ENCODE results near the gene HOXB9. TPM values are rescaled to one million over a fixed set of nuclear protein-coding genes. Genes with fewer than 3 reads are reported as not detected.

HOXB9 gene
- total RNA-seq, 1 experiment from 2014 or later, result 0.11 TPM

- DNase-seq (ENCODE audit: low read depth in 1 of 2, low spot score in 2 of 2), result no peak
- Histone ChIP-seq H3K27ac (no peak overlapping the region), H3K4me3 (no peak overlapping the region), H3K4me1 (replicated peaks) (0 out of 2 replicates have a peak, but pooled peaks cover 3% of the 10 kb centered on the region), H3K27me3 (replicated peaks) (peaks cover 96% of the 10 kb centered on the region), H3K9me3 (replicated peaks) (no peaks in the 10 kb centered on the region), H3K36me3 (no peaks in the 10 kb centered on the region)
Measured at GRCh38 chr17:48632579-48633265, 6.6 kb upstream of the HOXB9 start.

GRCh38 chr17:48631693-48632578 lies 5.8 kb upstream of the HOXB9 start:
- Histone ChIP-seq H3K9me3 (replicated peaks) (no peaks in the 10 kb centered on the region), H3K27me3 (replicated peaks) (peaks cover 97% of the 10 kb centered on the region), H3K4me3 (no peak overlapping the region), H3K27ac (no peak overlapping the region), H3K4me1 (replicated peaks) (0 out of 2 replicates have a peak, but pooled peaks cover 3% of the 10 kb centered on the region), H3K36me3 (no peaks in the 10 kb centered on the region)
- no peak for DNase-seq (ENCODE audit: low read depth in 1 of 2, low spot score in 2 of 2)

- Histone ChIP-seq H3K4me3 (no peak overlapping the region), H3K9me3 (replicated peaks) (no peaks in the 10 kb centered on the region), H3K27me3 (replicated peaks) (peaks cover 98% of the 10 kb centered on the region), H3K27ac (no peak overlapping the region), H3K4me1 (replicated peaks) (peaks cover 6% of the 10 kb centered on the region), H3K36me3 (no peaks in the 10 kb centered on the region)
- DNase-seq (ENCODE audit: low read depth in 1 of 2, low spot score in 2 of 2), result no peak
Measured at GRCh38 chr17:48630925-48631692, 5.0 kb upstream of the HOXB9 start.

- Histone ChIP-seq H3K27me3 (replicated peaks) (peaks cover 98% of the 10 kb centered on the region), H3K9me3 (replicated peaks) (no peaks in the 10 kb centered on the region), H3K4me3 (no peak overlapping the region), H3K4me1 (replicated peaks) (peaks cover 14% of the 10 kb centered on the region), H3K27ac (no peak overlapping the region), H3K36me3 (no peaks in the 10 kb centered on the region)
- DNase-seq (ENCODE audit: low read depth in 1 of 2, low spot score in 2 of 2), result no peak
Measured at GRCh38 chr17:48630009-48630924, 4.1 kb upstream of the HOXB9 start.

- H3K36me3 ChIP-seq, result no peaks in the 10 kb centered on the region
- no peaks in the 10 kb centered on the region for H3K9me3 ChIP-seq (replicated peaks)
- peaks cover 20% of the 10 kb centered on the region for H3K4me1 ChIP-seq (replicated peaks)
- no peak overlapping the region for H3K27ac ChIP-seq
- H3K27me3 ChIP-seq (replicated peaks), result peaks cover 98% of the 10 kb centered on the region
- no peak overlapping the region for H3K4me3 ChIP-seq
- DNase-seq (ENCODE audit: low read depth in 1 of 2, low spot score in 2 of 2), result no peak
Measured at GRCh38 chr17:48629411-48629759, 3.2 kb upstream of the HOXB9 start.

- H3K4me1 ChIP-seq (replicated peaks), result peaks cover 20% of the 10 kb centered on the region
- H3K4me3 ChIP-seq, result no peak overlapping the region
- H3K27ac ChIP-seq, result no peak overlapping the region
- H3K9me3 ChIP-seq (replicated peaks), result no peaks in the 10 kb centered on the region
- peaks cover 98% of the 10 kb centered on the region for H3K27me3 ChIP-seq (replicated peaks)
- DNase-seq (ENCODE audit: low read depth in 1 of 2, low spot score in 2 of 2), result no peak
- H3K36me3 ChIP-seq, result no peaks in the 10 kb centered on the region
Measured at GRCh38 chr17:48628649-48629410, 2.7 kb upstream of the HOXB9 start.

GRCh38 chr17:48627623-48628521 lies 1.7 kb upstream of the HOXB9 start:
- no peak overlapping the region for H3K4me3 ChIP-seq

GRCh38 chr17:48627118-48627597 lies 1.0 kb upstream of the HOXB9 start:
- no peak for DNase-seq (ENCODE audit: low read depth in 1 of 2, low spot score in 2 of 2)
- Histone ChIP-seq H3K4me1 (replicated peaks) (peaks cover 20% of the 10 kb centered on the region), H3K9me3 (replicated peaks) (no peaks in the 10 kb centered on the region), H3K27me3 (replicated peaks) (peaks cover 98% of the 10 kb centered on the region), H3K27ac (no peak overlapping the region), H3K4me3 (no peak overlapping the region), H3K36me3 (no peaks in the 10 kb centered on the region)

More at GRCh38 chr17:48627623-48628521, 1.7 kb upstream of the HOXB9 start:
- no peak overlapping the region for H3K27ac ChIP-seq
- H3K4me1 ChIP-seq (replicated peaks), result peaks cover 20% of the 10 kb centered on the region
- no peaks in the 10 kb centered on the region for H3K36me3 ChIP-seq
- H3K27me3 ChIP-seq (replicated peaks), result peaks cover 98% of the 10 kb centered on the region
- H3K9me3 ChIP-seq (replicated peaks), result no peaks in the 10 kb centered on the region
- DNase-seq (ENCODE audit: low read depth in 1 of 2, low spot score in 2 of 2), result no peak

GRCh38 chr17:48625495-48626244 lies 488 bp downstream of the HOXB9 start:
- H3K9me3 ChIP-seq (replicated peaks), result no peaks in the 10 kb centered on the region
- peak in 1 of 2 experiments; percentile 51 for DNase-seq (ENCODE audit: low read depth in 1 of 2, low spot score in 2 of 2)
- H3K4me3 ChIP-seq, result peak overlapping the region; percentile 25
- H3K36me3 ChIP-seq, result no peaks in the 10 kb centered on the region
- H3K27ac ChIP-seq, result no peak overlapping the region
- H3K27me3 ChIP-seq (replicated peaks), result peaks cover 98% of the 10 kb centered on the region
- peaks cover 20% of the 10 kb centered on the region for H3K4me1 ChIP-seq (replicated peaks)

GRCh38 chr17:48624544-48625494 lies 1.3 kb downstream of the HOXB9 start:
- H3K9me3 ChIP-seq (replicated peaks), result no peaks in the 10 kb centered on the region
- peak in 1 of 2 experiments; percentile 50 for DNase-seq (ENCODE audit: low read depth in 1 of 2, low spot score in 2 of 2)
- H3K27me3 ChIP-seq (replicated peaks), result peaks cover 98% of the 10 kb centered on the region
- peaks cover 20% of the 10 kb centered on the region for H3K4me1 ChIP-seq (replicated peaks)
- H3K4me3 ChIP-seq, result peak overlapping the region; percentile 25
- H3K27ac ChIP-seq, result no peak overlapping the region
- H3K36me3 ChIP-seq, result no peaks in the 10 kb centered on the region

Data from SJSA1 (cell line).